Stimulated activated CD4-positive, alpha-beta T cell treated with anti-CD3 and anti-CD28 coated beads, Interleukin-15, amount 100 ng/mL, for 48 hours (primary cell): Measurements from ENCODE around the gene GABRB1.

Experiments used
- DNase-seq, 2 donors: peaks; one replicate each; pipeline ENCODE4 v3.0.0-alpha.2; 2020; ENCODE audit warnings: low read depth in 2 of 2

The GABRB1 gene

GRCh38 chr4:47210828-47211227, 179.5 kb downstream of the GABRB1 start:
- DNase-seq = no peak

- no peak for DNase-seq
Observed at GRCh38 chr4:47213106-47213505, 181.7 kb downstream of the GABRB1 start.

GRCh38 chr4:47213539-47213938, 182.2 kb downstream of the GABRB1 start:
- DNase-seq = no peak

GRCh38 chr4:47213971-47214370, 182.6 kb downstream of the GABRB1 start:
- no peak for DNase-seq

- DNase-seq = no peak
Observed at GRCh38 chr4:47215759-47216158, 184.4 kb downstream of the GABRB1 start.

GRCh38 chr4:47217291-47217690, 185.9 kb downstream of the GABRB1 start:
- DNase-seq = no peak

GRCh38 chr4:47217884-47218283, 186.5 kb downstream of the GABRB1 start:
- DNase-seq = no peak

GRCh38 chr4:47218631-47219030, 187.3 kb downstream of the GABRB1 start:
- no peak for DNase-seq

GRCh38 chr4:47219586-47219985, 188.2 kb downstream of the GABRB1 start:
- DNase-seq = no peak

- no peak for DNase-seq
Observed at GRCh38 chr4:47221721-47222120, 190.4 kb downstream of the GABRB1 start.

- no peak for DNase-seq
Observed at GRCh38 chr4:47222276-47222675, 190.9 kb downstream of the GABRB1 start.

- DNase-seq = no peak
Observed at GRCh38 chr4:47224361-47224760, 193.0 kb downstream of the GABRB1 start.

- no peak for DNase-seq
Observed at GRCh38 chr4:47235721-47236120, 204.4 kb downstream of the GABRB1 start.

GRCh38 chr4:47238667-47239066, 207.3 kb downstream of the GABRB1 start:
- DNase-seq = no peak

GRCh38 chr4:47239649-47240048, 208.3 kb downstream of the GABRB1 start:
- no peak for DNase-seq

- no peak for DNase-seq
Observed at GRCh38 chr4:47251348-47252135, 220.2 kb downstream of the GABRB1 start.

GRCh38 chr4:47263721-47264120, 232.4 kb downstream of the GABRB1 start:
- no peak for DNase-seq

- no peak for DNase-seq
Observed at GRCh38 chr4:47270201-47270888, 239.0 kb downstream of the GABRB1 start.

GRCh38 chr4:47271291-47271690, 239.9 kb downstream of the GABRB1 start:
- DNase-seq = no peak

- no peak for DNase-seq
Observed at GRCh38 chr4:47274901-47275300, 243.5 kb downstream of the GABRB1 start.

- no peak for DNase-seq
Observed at GRCh38 chr4:47275595-47275994, 244.2 kb downstream of the GABRB1 start.

GRCh38 chr4:47278631-47279030, 247.3 kb downstream of the GABRB1 start:
- DNase-seq = no peak

GRCh38 chr4:47287735-47288134, 256.4 kb downstream of the GABRB1 start:
- no peak for DNase-seq
